HEK293T (cell line): Measurements from ENCODE around the gene SH3BP5.
"Not testable (repeated sequence)": the region's sequence is repeated elsewhere in the genome, so short reads cannot be mapped to it uniquely, and the experiment has no call there.

Source experiments
- CTCF ChIA-PET: fragments of 350-600 bp; formaldehyde crosslinking; extraction: SDS; loops from one replicate; lab custom pipeline; 2021; ENCODE audit warnings: antibody characterized with exemption, inconsistent platforms; lab: Yijun Ruan, JAX
- POLR2A ChIA-PET: fragments of 350-600 bp; formaldehyde crosslinking; extraction: SDS; loops from one replicate; lab custom pipeline; 2020; ENCODE audit warnings: antibody characterized with exemption, inconsistent platforms; lab: Yijun Ruan, JAX
- DNase-seq: peaks from one replicate; pipeline ENCODE4 v3.0.0; 2012; ENCODE audit warnings: mixed read lengths; ENCODE audit errors: extremely low spot score
- ARNT ChIP-seq: fragments of 450-650 bp; IDR thresholded peaks from 2 replicates; pipeline ENCODE4 v1.6.1; 2017; ENCODE audit warnings: mild to moderate bottlenecking
- BHLHE40 ChIP-seq: fragments of 450-650 bp; IDR thresholded peaks from 2 replicates; pipeline ENCODE4 v1.6.1; 2016; ENCODE audit warnings: mild to moderate bottlenecking, moderate library complexity, borderline replicate concordance
- CTBP1 ChIP-seq: fragments of 450-650 bp; IDR thresholded peaks from 2 replicates; pipeline ENCODE4 v1.6.1; 2016; ENCODE audit warnings: borderline replicate concordance
- ELF4 ChIP-seq: fragments of 450-650 bp; IDR thresholded peaks from 2 replicates; pipeline ENCODE4 v1.6.1; 2017; ENCODE audit warnings: antibody characterized with exemption
- FOXA1 ChIP-seq: fragments of 450-650 bp; IDR thresholded peaks from 2 replicates; pipeline ENCODE4 v1.6.1; 2016; ENCODE audit warnings: mild to moderate bottlenecking
- FOXK2 ChIP-seq: fragments of 450-650 bp; IDR thresholded peaks from 2 replicates; pipeline ENCODE4 v1.6.1; 2016; ENCODE audit warnings: mild to moderate bottlenecking
- FOXM1 ChIP-seq: fragments of 450-650 bp; IDR thresholded peaks from 2 replicates; pipeline ENCODE4 v1.6.1; 2017; ENCODE audit warnings: mild to moderate bottlenecking, borderline replicate concordance
- HDGF ChIP-seq: fragments of 450-650 bp; IDR thresholded peaks from 2 replicates; pipeline ENCODE4 v1.6.1; 2017; ENCODE audit warnings: antibody characterized with exemption, borderline replicate concordance
- L3MBTL2 ChIP-seq: fragments of 450-650 bp; conservative IDR thresholded peaks from 2 replicates; pipeline ENCODE4 v1.6.1; 2016; ENCODE audit warnings: mild to moderate bottlenecking
- LEF1 ChIP-seq: fragments of 450-650 bp; IDR thresholded peaks from 2 replicates; pipeline ENCODE4 v1.6.1; 2017; ENCODE audit warnings: mild to moderate bottlenecking, borderline replicate concordance
- NFRKB ChIP-seq: fragments of 450-650 bp; IDR thresholded peaks from 2 replicates; pipeline ENCODE4 v1.6.1; 2016; ENCODE audit warnings: mild to moderate bottlenecking, moderate library complexity
- PKNOX1 ChIP-seq: fragments of 450-650 bp; IDR thresholded peaks from 2 replicates; pipeline ENCODE4 v1.6.1; 2016
- SP1 ChIP-seq: fragments of 450-650 bp; IDR thresholded peaks from 2 replicates; pipeline ENCODE4 v1.6.1; 2017
- SUZ12 ChIP-seq: fragments of 450-650 bp; IDR thresholded peaks from 2 replicates; pipeline ENCODE4 v1.6.1; 2016; ENCODE audit warnings: mild to moderate bottlenecking
- TARDBP ChIP-seq: fragments of 450-650 bp; IDR thresholded peaks from 2 replicates; pipeline ENCODE4 v1.6.1; 2016
- ZNF384 ChIP-seq: fragments of 450-650 bp; IDR thresholded peaks from 2 replicates; pipeline ENCODE4 v1.6.1; 2016

The SH3BP5 gene

GRCh38 chr3:15359677-15360397, 27.5 kb upstream of the SH3BP5 start:
- CTCF ChIA-PET = no interaction called here
- POLR2A ChIA-PET = no interaction called here
- TF ChIP-seq SUZ12 (no peak), ZNF384 (peak; percentile 80)
- no peak for DNase-seq

DNA sequence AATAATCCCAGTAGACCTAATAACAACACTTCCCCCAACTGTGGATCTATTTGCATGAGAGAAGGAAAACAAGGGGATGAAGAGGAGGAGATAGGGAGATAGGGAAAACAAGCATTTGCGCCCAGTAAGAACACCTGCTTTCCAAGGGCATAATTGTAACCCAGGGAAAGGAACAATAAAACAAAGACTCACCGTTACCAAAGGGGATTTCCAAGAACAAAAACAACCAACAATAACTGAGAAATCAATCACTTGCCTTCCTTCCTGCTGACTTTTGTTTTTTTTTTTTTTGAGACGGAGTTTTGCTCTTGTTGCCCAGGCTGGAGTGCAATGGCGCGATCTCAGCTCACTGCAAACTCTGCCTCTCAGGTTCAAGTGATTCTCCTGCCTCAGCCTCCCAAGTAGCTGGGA, 24.3 kb upstream of the SH3BP5 start:
- DNase-seq, POLR2A ChIA-PET, CTCF ChIA-PET: not testable (repeated sequence)

- ChIA-PET CTCF (no interaction called here), POLR2A (no interaction called here)
- DNase-seq = no peak
- TF ChIP-seq FOXM1 = no peak
- no peak for TF ChIP-seq PKNOX1
- TF ChIP-seq SUZ12 = no peak
- TF ChIP-seq L3MBTL2 = no peak
These were observed 23.8 kb upstream of the SH3BP5 start for GRCh38 chr3:15356176-15356575.

DNA sequence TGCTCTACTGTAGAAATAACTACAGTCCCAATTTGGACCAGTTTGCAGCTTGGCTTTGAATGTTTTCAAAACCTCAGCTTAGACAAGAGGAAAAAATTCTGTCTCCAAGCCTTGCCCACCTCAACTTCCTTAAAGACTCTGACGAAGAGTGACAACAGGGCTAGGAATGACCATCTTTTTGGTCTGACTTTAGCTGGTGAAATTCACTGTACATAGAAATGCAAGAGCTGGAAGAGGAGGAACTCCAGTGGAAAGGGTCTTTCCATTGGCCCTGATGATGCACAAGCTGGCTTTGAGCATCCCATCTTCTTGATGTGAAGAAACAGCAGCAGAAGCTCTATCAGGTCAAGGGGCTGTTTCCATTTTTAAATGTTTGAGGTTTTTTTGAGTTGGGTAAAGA, 22.7 kb upstream of the SH3BP5 start:
- TF ChIP-seq ZNF384 (no peak), SUZ12 (no peak), FOXK2 (no peak), TARDBP (no peak), FOXM1 (no peak), SP1 (no peak), PKNOX1 (no peak), BHLHE40 (no peak), LEF1 (no peak), NFRKB (no peak), FOXA1 (no peak), ELF4 (no peak), CTBP1 (no peak), ARNT (no peak), HDGF (no peak), L3MBTL2 (no peak)
- ChIA-PET CTCF (interaction anchor here (1.2 to 1.3 kb wide), 2 partner anchors 50 to 87 kb away, joined by 3 read pairs; no protein-coding TSS in a partner anchor), POLR2A (no interaction called here)
- no peak for DNase-seq

GRCh38 chr3:15354485-15354884, 22.1 kb upstream of the SH3BP5 start:
- ChIA-PET POLR2A (no interaction called here), CTCF (interaction anchor here (1.2 to 1.3 kb wide), 2 partner anchors 50 to 86 kb away, joined by 3 read pairs; no protein-coding TSS in a partner anchor)
- DNase-seq = no peak
- TF ChIP-seq CTBP1 (no peak), BHLHE40 (no peak), FOXK2 (no peak), SP1 (no peak), PKNOX1 (no peak), TARDBP (no peak), FOXM1 (no peak), HDGF (no peak), ELF4 (no peak), ZNF384 (no peak), FOXA1 (no peak), NFRKB (no peak)

DNA sequence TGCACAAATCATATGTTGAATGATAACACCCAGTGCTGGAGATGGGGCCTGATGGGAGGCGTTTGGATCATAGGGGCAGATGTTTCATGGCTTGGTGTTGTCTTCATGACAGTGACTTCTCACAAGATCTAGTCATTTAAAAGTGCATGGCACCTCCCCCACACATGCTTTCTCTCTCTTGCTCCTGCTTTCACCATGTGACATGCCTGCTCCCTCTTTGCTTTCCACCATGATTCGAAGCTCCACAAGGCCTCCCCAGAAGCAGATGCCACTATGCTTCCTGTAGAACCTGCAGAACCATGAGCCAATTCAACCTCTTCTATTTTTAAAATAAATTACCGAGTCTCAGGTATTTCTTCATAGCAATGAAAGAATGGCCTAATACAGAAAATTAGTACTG, 17.8 kb upstream of the SH3BP5 start:
- no peak for TF ChIP-seq BHLHE40
- no peak for TF ChIP-seq ZNF384
- TF ChIP-seq PKNOX1 = no peak
- no peak for TF ChIP-seq L3MBTL2
- TF ChIP-seq FOXK2 = no peak
- TF ChIP-seq LEF1 = no peak
- no peak for TF ChIP-seq FOXA1
- TF ChIP-seq ARNT = no peak
- no peak for TF ChIP-seq SP1
- no peak for TF ChIP-seq NFRKB
- no peak for TF ChIP-seq FOXM1
- no peak for TF ChIP-seq TARDBP
- TF ChIP-seq HDGF = no peak
- no peak for TF ChIP-seq SUZ12
- no peak for TF ChIP-seq CTBP1
- TF ChIP-seq ELF4 = no peak
- CTCF ChIA-PET = no interaction called here
- DNase-seq = no peak
- POLR2A ChIA-PET = no interaction called here

- not testable (repeated sequence) for DNase-seq
These were observed 17.1 kb upstream of the SH3BP5 start for GRCh38 chr3:15349438-15349837.

More at GRCh38 chr3:15349438-15349837, 17.1 kb upstream of the SH3BP5 start:
- POLR2A ChIA-PET, CTCF ChIA-PET: not testable (repeated sequence)
